Left ventricle myocardium superior (tissue), 1 donor: ENCODE measurements around the gene TAS2R10. TPM values are rescaled to one million over a fixed set of nuclear protein-coding genes. Genes with fewer than 3 reads are reported as not detected.
A peak's percentile ranks its signal among the peaks of the same experiment; 100 is the strongest.

ENCODE experiments used
- ATAC-seq: fragments of 200-7000 bp; cut with Tn5 transposase; one replicate; pipeline ENCODE4 v1.9.1; 2020; ENCODE audit warnings: mild to moderate bottlenecking, moderate library complexity
- DNase-seq: peaks from one replicate; pipeline ENCODE4 v3.0.0-alpha.2; 2020
- intact Hi-C: fragments of 100-400 bp; cut with micrococcal nuclease; formaldehyde crosslinking; loops from one replicate; pipeline ENCODE4 v1.11.0; 2022
- long read RNA-seq: library from polyadenylated mRNA; unstranded; transcript quantifications from one replicate; pipeline ENCODE4 v2.0.0, GENCODE V29; 2021
- total RNA-seq: library from RNA; stranded (reverse); fragmentation: NEBNext Ultra II Directional; extraction: Animal tissue kit (Norgen Biotek cat#: 25700); gene quantifications from one replicate; pipeline ENCODE4 v1.2.1, GENCODE V29; 2021
- donor health status: DM: no; HTN: yes; CAD: no; lungs with severe emphysema.

Gene TAS2R10, protein sequence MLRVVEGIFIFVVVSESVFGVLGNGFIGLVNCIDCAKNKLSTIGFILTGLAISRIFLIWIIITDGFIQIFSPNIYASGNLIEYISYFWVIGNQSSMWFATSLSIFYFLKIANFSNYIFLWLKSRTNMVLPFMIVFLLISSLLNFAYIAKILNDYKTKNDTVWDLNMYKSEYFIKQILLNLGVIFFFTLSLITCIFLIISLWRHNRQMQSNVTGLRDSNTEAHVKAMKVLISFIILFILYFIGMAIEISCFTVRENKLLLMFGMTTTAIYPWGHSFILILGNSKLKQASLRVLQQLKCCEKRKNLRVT
- total RNA-seq, result not detected
- long read RNA-seq, result 0 reads

- no peak for DNase-seq
- no peak for ATAC-seq
- intact Hi-C loops, result no loop called here
These were observed at the start of gene TAS2R10 for GRCh38 chr12:10826258-10826657. Gene TAS2R10 (minus strand): TSS chr12:10826358. CDS start chr12:10826269, 89 bp downstream.

DNA sequence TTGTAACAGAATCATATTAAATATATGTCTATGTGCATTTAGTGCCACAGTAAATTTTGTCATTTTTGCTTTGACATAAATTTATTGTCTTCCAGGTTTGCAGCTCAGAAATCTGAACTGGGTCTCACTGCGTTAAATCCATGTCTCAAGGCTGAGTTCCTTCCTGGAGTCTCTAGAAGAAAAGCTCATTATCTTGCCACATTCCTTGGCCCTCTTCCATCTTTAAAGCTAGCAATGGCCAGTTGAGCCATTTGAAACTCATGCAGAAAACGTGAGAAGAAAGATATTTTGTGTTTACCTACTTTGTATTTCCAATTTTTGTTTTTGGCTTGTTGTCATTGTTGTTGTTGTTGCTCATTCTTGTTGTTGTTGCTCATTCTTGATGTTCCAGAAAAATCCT is 47.2 kb upstream of the TAS2R10 start:
- intact Hi-C loops, result no loop called here
- ATAC-seq, result no peak
- no peak for DNase-seq

- intact Hi-C loops, result no loop called here
- ATAC-seq, result no peak
- no peak for DNase-seq
These were observed 41.2 kb upstream of the TAS2R10 start for GRCh38 chr12:10867381-10867780.

- intact Hi-C loops, result no loop called here
- DNase-seq (no peak), ATAC-seq (no peak)
These were observed 37.5 kb upstream of the TAS2R10 start for GRCh38 chr12:10863512-10864218.

- ATAC-seq (no peak), DNase-seq (no peak)
- intact Hi-C loops, result no loop called here
These were observed 35.2 kb upstream of the TAS2R10 start for GRCh38 chr12:10861366-10861765.

GRCh38 chr12:10855807-10856206 is 29.6 kb upstream of the TAS2R10 start:
- intact Hi-C loops, result no loop called here
- DNase-seq (no peak), ATAC-seq (no peak)

GRCh38 chr12:10853776-10854175 is 27.6 kb upstream of the TAS2R10 start:
- intact Hi-C loops, result no loop called here
- ATAC-seq (peak; percentile 50), DNase-seq (no peak)

DNA sequence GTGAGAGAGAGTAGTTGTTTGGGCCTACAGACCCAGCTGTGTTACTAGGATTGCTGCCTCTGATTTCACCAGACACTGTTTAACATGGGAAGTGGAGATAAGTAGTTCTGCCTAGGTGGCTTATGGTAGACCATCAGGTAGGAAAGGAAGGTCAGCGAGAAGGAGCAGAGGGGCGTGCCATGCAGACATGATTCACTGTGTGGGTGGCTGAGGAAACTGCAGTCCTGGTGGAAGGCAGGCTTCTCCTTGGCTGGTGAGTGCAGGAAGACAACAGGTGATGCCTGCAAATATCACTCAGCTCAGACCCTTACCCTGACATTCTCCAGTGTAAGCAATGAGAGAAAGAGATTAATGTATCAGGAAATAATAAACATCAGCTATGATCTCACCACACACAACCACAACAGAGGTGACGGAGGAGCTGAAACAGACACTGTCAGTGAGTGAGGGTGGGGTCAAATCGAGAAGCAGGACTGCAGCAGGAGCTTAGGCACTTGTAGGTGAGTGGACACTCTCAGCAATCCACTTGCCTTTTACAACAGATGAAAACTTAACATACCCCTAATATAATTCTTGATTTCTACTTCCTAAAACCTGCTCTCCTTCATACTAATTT is 25.2 kb upstream of the TAS2R10 start:
- ATAC-seq (no peak), DNase-seq (no peak)
- intact Hi-C loops, result no loop called here

GRCh38 chr12:10849425-10849878 is 23.3 kb upstream of the TAS2R10 start, which contains the start of gene PRR4:
Gene PRR4 (minus strand): TSS chr12:10849475. CDS start chr12:10849437, 38 bp downstream.
- no peak for ATAC-seq
- intact Hi-C loops, result no loop called here

GRCh38 chr12:10847744-10848143 is 21.6 kb upstream of the TAS2R10 start:
- ATAC-seq, result no peak
- intact Hi-C loops, result no loop called here
- no peak for DNase-seq

More at GRCh38 chr12:10849425-10849878, 23.3 kb upstream of the TAS2R10 start, which contains the start of gene PRR4:
- DNase-seq, result no peak

- intact Hi-C loops, result no loop called here
- no peak for DNase-seq
- no peak for ATAC-seq
These were observed 16.7 kb upstream of the TAS2R10 start for GRCh38 chr12:10842862-10843261.

- no peak for DNase-seq
- ATAC-seq, result no peak
- intact Hi-C loops, result no loop called here
These were observed 12.3 kb upstream of the TAS2R10 start for GRCh38 chr12:10838461-10838860.

- ATAC-seq (no peak), DNase-seq (no peak)
- intact Hi-C loops, result no loop called here
These were observed 3.8 kb upstream of the TAS2R10 start for GRCh38 chr12:10829994-10830393.

DNA sequence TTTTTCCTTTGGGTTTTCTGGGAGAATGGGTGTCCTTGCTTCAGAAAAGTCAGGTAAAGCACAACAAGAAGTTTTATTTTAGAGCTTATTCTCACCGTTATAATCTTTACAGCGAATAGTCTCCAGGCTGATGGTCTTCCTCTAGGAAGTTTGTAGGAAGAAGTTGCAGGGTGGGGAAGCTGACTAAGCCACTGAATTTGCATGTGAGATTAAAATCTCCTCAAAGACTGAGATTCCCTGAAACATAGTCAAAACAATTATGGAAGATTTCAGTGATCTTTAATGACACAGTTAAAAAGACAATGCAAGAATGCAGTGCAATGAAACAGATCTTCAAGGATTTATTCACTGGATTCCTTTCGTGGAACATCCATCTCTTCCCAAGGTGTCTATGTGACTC is 1.2 kb downstream of the TAS2R10 start:
- ATAC-seq, result no peak
- intact Hi-C loops, result no loop called here
- DNase-seq, result no peak

- DNase-seq, result no peak
- intact Hi-C loops, result no loop called here
- no peak for ATAC-seq
These were observed 14.1 kb downstream of the TAS2R10 start for GRCh38 chr12:10811883-10812536.

- intact Hi-C loops, result no loop called here
- ATAC-seq, result no peak
- no peak for DNase-seq
These were observed 16.1 kb downstream of the TAS2R10 start, which contains the start of gene TAS2R9 for GRCh38 chr12:10810068-10810467. Gene TAS2R9 (minus strand): TSS chr12:10810168. CDS start chr12:10810075, 93 bp downstream.

DNA sequence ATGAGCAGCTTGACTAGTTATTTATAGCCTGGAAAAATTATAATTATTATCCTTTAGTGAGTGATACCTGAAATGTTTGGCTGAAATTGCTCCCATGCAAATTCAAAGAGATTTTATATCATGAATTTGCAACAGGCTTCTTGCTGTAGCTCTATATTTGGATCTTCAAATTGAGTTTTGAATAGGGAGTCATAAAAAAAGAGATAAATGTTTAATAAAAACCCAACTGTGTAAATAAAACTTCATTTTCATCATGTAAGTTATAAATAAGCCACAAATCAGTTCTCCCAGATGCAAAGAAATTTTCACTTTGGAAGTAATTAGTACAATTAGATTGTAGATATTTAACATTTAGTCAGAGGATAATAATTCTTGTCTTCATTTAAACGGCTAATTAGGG is 19.0 kb downstream of the TAS2R10 start, which contains the start of gene TAS2R8:
TSS of gene TAS2R8 (minus strand) at position 101 of the 400 bp plus-strand sequence. CDS start 306 bp downstream, outside the sequence.
- intact Hi-C loops, result no loop called here
- DNase-seq (no peak), ATAC-seq (no peak)

- intact Hi-C loops, result no loop called here
- DNase-seq (no peak), ATAC-seq (no peak)
These were observed 23.6 kb downstream of the TAS2R10 start, which contains the start of gene TAS2R7 for GRCh38 chr12:10802587-10802986. Gene TAS2R7 (minus strand): TSS chr12:10802627. CDS start chr12:10802570, 57 bp downstream.

DNA sequence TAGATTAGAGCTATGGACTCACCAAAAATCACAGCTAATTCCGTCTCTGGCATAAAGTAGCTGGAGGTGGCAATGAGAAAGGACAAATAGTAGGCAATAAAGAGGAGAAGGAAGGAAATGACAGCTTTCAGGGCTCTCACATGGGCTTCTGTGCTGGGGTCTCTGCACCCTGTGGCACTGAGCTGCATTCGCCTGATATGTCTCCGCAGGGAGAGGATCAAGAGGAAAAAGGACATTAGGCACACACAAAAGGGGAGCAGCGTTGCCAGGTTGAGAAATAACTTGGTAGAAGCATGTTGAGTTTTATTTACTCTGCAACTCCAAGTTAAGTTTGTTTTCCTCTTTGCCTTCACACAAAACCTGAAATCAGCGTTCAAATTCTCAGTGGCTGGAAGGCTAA is 24.4 kb downstream of the TAS2R10 start:
- DNase-seq (no peak), ATAC-seq (no peak)
- intact Hi-C loops, result no loop called here
